HEK293 (cell line): ENCODE measurements around the gene VGLL4.

ENCODE experiments used
- CTCF ChIA-PET: fragments of 350-600 bp; formaldehyde crosslinking; extraction: SDS; loops from one replicate; lab custom pipeline; 2021; ENCODE audit warnings: antibody characterized with exemption; lab: Yijun Ruan, JAX
- POLR2A ChIA-PET: fragments of 300-600 bp; formaldehyde crosslinking; extraction: SDS; loops from one replicate; lab custom pipeline; 2020; ENCODE audit warnings: antibody characterized with exemption, inconsistent platforms; lab: Yijun Ruan, JAX
- H3K27ac ChIP-seq: fragments of 200-500 bp; sonication (Bioruptor generic); 2 replicates; pipeline ENCODE4 v1.5.1; 2014; ENCODE audit warnings: low read depth, low read length, control low read depth, inconsistent platforms; ENCODE audit errors: extremely low read depth
- H3K36me3 ChIP-seq, 2 experiments: fragments of 200-500 bp in 1 of 2; sonication (Bioruptor generic) in 1 of 2; 1 replicate in 1 of 2; 2 replicates in 1 of 2; pipeline ENCODE4 v1.5.1; 2014 to 2017; ENCODE audit warnings: inconsistent platforms in 2 of 2, low read length in 2 of 2; ENCODE audit not compliant: control insufficient read depth in 2 of 2, insufficient read depth in 1 of 2
- H3K4me1 ChIP-seq: fragments of 200-500 bp; sonication (Bioruptor generic); 2 replicates; pipeline ENCODE4 v1.5.1; 2014; ENCODE audit warnings: mild to moderate bottlenecking, low read length, inconsistent platforms; ENCODE audit not compliant: control insufficient read depth, insufficient read depth
- H3K4me3 ChIP-seq: 2 replicates; pipeline ENCODE4 v1.5.1; 2011; ENCODE audit warnings: low read depth, mild to moderate bottlenecking, control low read depth, low read length, moderate library complexity
- H3K9me3 ChIP-seq: fragments of 200-500 bp; sonication (Bioruptor generic); 2 replicates; pipeline ENCODE4 v1.5.1; 2014; ENCODE audit warnings: low read depth, low read length, inconsistent platforms; ENCODE audit not compliant: control insufficient read depth, insufficient read depth
- ATF2 ChIP-seq: fragments of 450-650 bp; formaldehyde crosslinking; IDR thresholded peaks from 2 replicates; pipeline ENCODE4 v1.5.1; 2016; ENCODE audit warnings: missing biosample characterization, missing genetic modification characterization, low read depth
- CTCF ChIP-seq: fragments of 450-650 bp; formaldehyde crosslinking; IDR thresholded peaks from 2 replicates; pipeline ENCODE4 v1.5.1; 2016; ENCODE audit warnings: missing biosample characterization, missing genetic modification characterization
- HOXC10 ChIP-seq: sonication (generic); formaldehyde crosslinking; IDR thresholded peaks from 2 replicates; pipeline ENCODE4 v1.8.1; 2023; ENCODE audit warnings: mild to moderate bottlenecking, missing genetic modification reagents
- IKZF3 ChIP-seq: fragments of 450-650 bp; IDR thresholded peaks from 2 replicates; pipeline ENCODE4 v1.5.0; 2018; ENCODE audit warnings: missing biosample characterization, mild to moderate bottlenecking, missing genetic modification characterization, moderate library complexity
- OVOL3 ChIP-seq: fragments of 450-650 bp; formaldehyde crosslinking; IDR thresholded peaks from 2 replicates; pipeline ENCODE4 v1.5.1; 2016; ENCODE audit warnings: missing biosample characterization, missing genetic modification characterization
- PATZ1 ChIP-seq: fragments of 450-650 bp; formaldehyde crosslinking; IDR thresholded peaks from 2 replicates; pipeline ENCODE4 v1.5.1; 2016; ENCODE audit warnings: missing biosample characterization, missing genetic modification characterization
- RBAK ChIP-seq: fragments of 450-650 bp; formaldehyde crosslinking; IDR thresholded peaks from 2 replicates; pipeline ENCODE4 v1.5.1; 2016; ENCODE audit warnings: missing biosample characterization, missing genetic modification characterization
- SP7 ChIP-seq: fragments of 450-650 bp; formaldehyde crosslinking; IDR thresholded peaks from 2 replicates; pipeline ENCODE4 v1.5.1; 2016; ENCODE audit warnings: missing biosample characterization, missing genetic modification characterization
- TRIM28 ChIP-seq: IDR thresholded peaks from 2 replicates; pipeline ENCODE4 v1.6.1; 2011; ENCODE audit warnings: low read length, control low read depth, borderline replicate concordance
- ZIC2 ChIP-seq: fragments of 450-650 bp; formaldehyde crosslinking; IDR thresholded peaks from 2 replicates; pipeline ENCODE4 v1.5.1; 2016; ENCODE audit warnings: missing biosample characterization, missing genetic modification characterization
- ZNF138 ChIP-seq: fragments of 450-650 bp; formaldehyde crosslinking; IDR thresholded peaks from 2 replicates; pipeline ENCODE4 v1.5.1; 2016; ENCODE audit warnings: missing biosample characterization, missing genetic modification characterization, borderline replicate concordance
- ZNF155 ChIP-seq: fragments of 450-650 bp; formaldehyde crosslinking; IDR thresholded peaks from 2 replicates; pipeline ENCODE4 v1.5.1; 2016; ENCODE audit warnings: missing biosample characterization, missing genetic modification characterization
- ZNF157 ChIP-seq: fragments of 450-650 bp; formaldehyde crosslinking; IDR thresholded peaks from 2 replicates; pipeline ENCODE4 v1.5.1; 2016; ENCODE audit warnings: missing biosample characterization, missing genetic modification characterization
- ZNF266 ChIP-seq: fragments of 450-650 bp; formaldehyde crosslinking; IDR thresholded peaks from 2 replicates; pipeline ENCODE4 v1.5.1; 2016; ENCODE audit warnings: missing biosample characterization, missing genetic modification characterization, low read depth
- ZNF302 ChIP-seq: fragments of 450-650 bp; formaldehyde crosslinking; IDR thresholded peaks from 2 replicates; pipeline ENCODE4 v1.5.1; 2016; ENCODE audit warnings: missing biosample characterization, missing genetic modification characterization, low read depth
- ZNF514 ChIP-seq: fragments of 450-650 bp; formaldehyde crosslinking; IDR thresholded peaks from 2 replicates; pipeline ENCODE4 v1.5.1; 2016; ENCODE audit warnings: missing biosample characterization, missing genetic modification characterization
- ZNF530 ChIP-seq: fragments of 450-650 bp; formaldehyde crosslinking; IDR thresholded peaks from 2 replicates; pipeline ENCODE4 v1.5.1; 2016; ENCODE audit warnings: low read depth, missing biosample characterization, missing genetic modification characterization
- ZNF560 ChIP-seq: fragments of 450-650 bp; formaldehyde crosslinking; IDR thresholded peaks from 2 replicates; pipeline ENCODE4 v1.5.1; 2017; ENCODE audit warnings: missing biosample characterization, missing genetic modification characterization, borderline replicate concordance
- ZNF585B ChIP-seq: fragments of 450-650 bp; formaldehyde crosslinking; IDR thresholded peaks from 2 replicates; pipeline ENCODE4 v1.5.1; 2016; ENCODE audit warnings: missing biosample characterization, missing genetic modification characterization
- ZNF600 ChIP-seq: fragments of 450-650 bp; formaldehyde crosslinking; IDR thresholded peaks from 2 replicates; pipeline ENCODE4 v1.5.1; 2016; ENCODE audit warnings: missing biosample characterization, missing genetic modification characterization
- ZNF629 ChIP-seq: fragments of 450-650 bp; formaldehyde crosslinking; IDR thresholded peaks from 2 replicates; pipeline ENCODE4 v1.5.1; 2017; ENCODE audit warnings: missing biosample characterization, missing genetic modification characterization
- ZNF677 ChIP-seq: fragments of 450-650 bp; IDR thresholded peaks from 2 replicates; pipeline ENCODE4 v1.5.0; 2018; ENCODE audit warnings: missing biosample characterization, mild to moderate bottlenecking, missing genetic modification characterization, moderate library complexity
- ZNF701 ChIP-seq: fragments of 450-650 bp; formaldehyde crosslinking; IDR thresholded peaks from 2 replicates; pipeline ENCODE4 v1.5.1; 2016; ENCODE audit warnings: missing biosample characterization, missing genetic modification characterization
- TF ChIP-seq, protein P1 (sequence below): fragments of 450-650 bp; formaldehyde crosslinking; IDR thresholded peaks from 2 replicates; pipeline ENCODE4 v1.5.1; 2016; ENCODE audit warnings: missing biosample characterization, missing genetic modification characterization
- TF ChIP-seq, protein P2 (sequence below): fragments of 450-650 bp; formaldehyde crosslinking; IDR thresholded peaks from 2 replicates; pipeline ENCODE4 v1.5.1; 2016; ENCODE audit warnings: missing biosample characterization, missing genetic modification characterization

VGLL4 gene

GRCh38 chr3:11514191-11514821 is 129.4 kb downstream of the VGLL4 start:
- no peak overlapping the region for H3K4me3 ChIP-seq
- H3K27ac ChIP-seq, result no peak overlapping the region
- ChIA-PET CTCF (no interaction called here), POLR2A (interaction anchor here (0.5 to 0.7 kb wide), 2 partner anchors 203 to 529 kb away, joined by 4 to 8 read pairs; no protein-coding TSS in a partner anchor)
- peaks cover 16% of the 10 kb centered on the region for H3K4me1 ChIP-seq
- TF ChIP-seq CTCF (tag by site-specific recombination) (peak; percentile 49; the same call in 1 of the 2 replicates), PATZ1 (no peak), ZNF266 (tag by site-specific recombination) (no peak), IKZF3 (tag by site-specific recombination) (0 out of 2 replicates have a peak, but pooled peaks have one; percentile 21), SP7 (tag by site-specific recombination) (peak; percentile 68)
- TF ChIP-seq, protein P1, sequence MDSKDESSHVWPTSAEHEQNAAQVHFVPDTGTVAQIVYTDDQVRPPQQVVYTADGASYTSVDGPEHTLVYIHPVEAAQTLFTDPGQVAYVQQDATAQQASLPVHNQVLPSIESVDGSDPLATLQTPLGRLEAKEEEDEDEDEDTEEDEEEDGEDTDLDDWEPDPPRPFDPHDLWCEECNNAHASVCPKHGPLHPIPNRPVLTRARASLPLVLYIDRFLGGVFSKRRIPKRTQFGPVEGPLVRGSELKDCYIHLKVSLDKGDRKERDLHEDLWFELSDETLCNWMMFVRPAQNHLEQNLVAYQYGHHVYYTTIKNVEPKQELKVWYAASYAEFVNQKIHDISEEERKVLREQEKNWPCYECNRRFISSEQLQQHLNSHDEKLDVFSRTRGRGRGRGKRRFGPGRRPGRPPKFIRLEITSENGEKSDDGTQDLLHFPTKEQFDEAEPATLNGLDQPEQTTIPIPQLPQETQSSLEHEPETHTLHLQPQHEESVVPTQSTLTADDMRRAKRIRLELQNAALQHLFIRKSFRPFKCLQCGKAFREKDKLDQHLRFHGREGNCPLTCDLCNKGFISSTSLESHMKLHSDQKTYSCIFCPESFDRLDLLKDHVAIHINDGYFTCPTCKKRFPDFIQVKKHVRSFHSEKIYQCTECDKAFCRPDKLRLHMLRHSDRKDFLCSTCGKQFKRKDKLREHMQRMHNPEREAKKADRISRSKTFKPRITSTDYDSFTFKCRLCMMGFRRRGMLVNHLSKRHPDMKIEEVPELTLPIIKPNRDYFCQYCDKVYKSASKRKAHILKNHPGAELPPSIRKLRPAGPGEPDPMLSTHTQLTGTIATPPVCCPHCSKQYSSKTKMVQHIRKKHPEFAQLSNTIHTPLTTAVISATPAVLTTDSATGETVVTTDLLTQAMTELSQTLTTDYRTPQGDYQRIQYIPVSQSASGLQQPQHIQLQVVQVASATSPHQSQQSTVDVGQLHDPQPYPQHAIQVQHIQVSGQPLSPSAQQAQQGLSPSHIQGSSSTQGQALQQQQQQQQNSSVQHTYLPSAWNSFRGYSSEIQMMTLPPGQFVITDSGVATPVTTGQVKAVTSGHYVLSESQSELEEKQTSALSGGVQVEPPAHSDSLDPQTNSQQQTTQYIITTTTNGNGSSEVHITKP (tag by site-specific recombination), result 0 out of 2 replicates have a peak, but pooled peaks have one; percentile 26
- no peaks in the 10 kb centered on the region for H3K36me3 ChIP-seq
- no peaks in the 10 kb centered on the region for H3K9me3 ChIP-seq

DNA sequence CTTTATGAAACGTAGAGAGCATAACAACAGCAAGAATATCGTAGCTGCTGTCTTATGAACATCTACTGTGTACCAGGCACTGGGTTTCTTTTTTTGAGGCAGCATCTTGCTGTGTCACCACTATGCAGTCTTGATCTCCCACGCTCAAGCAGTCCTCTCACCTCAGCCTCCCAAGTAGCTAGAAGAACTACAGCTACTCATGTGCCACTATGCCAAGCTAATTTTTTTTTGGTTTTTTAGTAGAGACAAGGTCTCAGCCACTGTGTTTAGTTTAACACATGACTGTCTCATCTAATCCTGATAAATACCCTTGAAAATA is 129.9 kb downstream of the VGLL4 start:
- no peak for TF ChIP-seq ZNF514 (tag by site-specific recombination)
- no peak for TF ChIP-seq RBAK (tag by site-specific recombination)
- TF ChIP-seq ZNF677 (tag by site-specific recombination), result no peak
- TF ChIP-seq TRIM28, result no peak
- TF ChIP-seq ZNF302 (tag by site-specific recombination), result no peak
- no peak for TF ChIP-seq ZNF629 (tag by site-specific recombination)
- no peak for TF ChIP-seq ZNF560 (tag by site-specific recombination)
- no peak for TF ChIP-seq OVOL3 (tag by site-specific recombination)
- no peak for TF ChIP-seq ZIC2
- TF ChIP-seq ZNF585B, result no peak
- no peak for TF ChIP-seq ZNF138
- TF ChIP-seq, protein P2, sequence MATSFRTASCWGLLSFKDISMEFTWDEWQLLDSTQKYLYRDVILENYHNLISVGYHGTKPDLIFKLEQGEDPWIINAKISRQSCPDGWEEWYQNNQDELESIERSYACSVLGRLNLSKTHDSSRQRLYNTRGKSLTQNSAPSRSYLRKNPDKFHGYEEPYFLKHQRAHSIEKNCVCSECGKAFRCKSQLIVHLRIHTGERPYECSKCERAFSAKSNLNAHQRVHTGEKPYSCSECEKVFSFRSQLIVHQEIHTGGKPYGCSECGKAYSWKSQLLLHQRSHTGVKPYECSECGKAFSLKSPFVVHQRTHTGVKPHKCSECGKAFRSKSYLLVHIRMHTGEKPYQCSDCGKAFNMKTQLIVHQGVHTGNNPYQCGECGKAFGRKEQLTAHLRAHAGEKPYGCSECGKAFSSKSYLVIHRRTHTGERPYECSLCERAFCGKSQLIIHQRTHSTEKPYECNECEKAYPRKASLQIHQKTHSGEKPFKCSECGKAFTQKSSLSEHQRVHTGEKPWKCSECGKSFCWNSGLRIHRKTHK (tag by site-specific recombination), result no peak
- no peak for TF ChIP-seq ZNF157 (tag by site-specific recombination)
- no peak for TF ChIP-seq ZNF600 (tag by site-specific recombination)
- TF ChIP-seq ATF2, result no peak
- TF ChIP-seq ZNF155 (tag by site-specific recombination), result no peak
- no peak for TF ChIP-seq ZNF530 (tag by site-specific recombination)
- TF ChIP-seq ZNF701 (tag by site-specific recombination), result no peak
- no peak for TF ChIP-seq HOXC10 (CRISPR knock-in tag)
- TF ChIP-seq, all 188 proteins: peak for 0
- CTCF ChIA-PET, result no interaction called here
- no peaks in the 10 kb centered on the region for H3K9me3 ChIP-seq
- no peak overlapping the region for H3K27ac ChIP-seq
- H3K4me3 ChIP-seq, result no peak overlapping the region
- POLR2A ChIA-PET, result no interaction called here
- peaks cover 17% of the 10 kb centered on the region for H3K4me1 ChIP-seq
- H3K36me3 ChIP-seq, result no peaks in the 10 kb centered on the region
